Activated CD4-positive, alpha-beta memory T cell treated with anti-CD3 and anti-CD28 coated beads, Interleukin-2, amount 10 ng/mL, durations not matched to agents 7 days and 5 days (primary cell): ENCODE results near the gene FAM222B. TPM values are rescaled to one million over a fixed set of nuclear protein-coding genes. Genes with fewer than 3 reads are reported as not detected.
"Not testable (repeated sequence)": the region's sequence is repeated elsewhere in the genome, so short reads cannot be mapped to it uniquely, and the experiment has no call there.

Experiments used
- CTCF ChIA-PET: fragments of 350-600 bp; sonication (Branson Sonifier 250); formaldehyde crosslinking; loops from one replicate; lab custom pipeline; 2021; ENCODE audit warnings: antibody characterized with exemption, inconsistent platforms; lab: Charles Lee
- POLR2A ChIA-PET: fragments of 350-600 bp; sonication (Branson Sonifier 250); formaldehyde crosslinking; loops from one replicate; lab custom pipeline; 2021; ENCODE audit warnings: antibody characterized with exemption; lab: Charles Lee
- DNase-seq: peaks from one replicate; pipeline ENCODE4 v3.0.0-alpha.2; 2020
- H3K27ac Mint-ChIP-seq: one replicate; pipeline ENCODE4 v1.8.0; 2021; ENCODE audit warnings: mild to moderate bottlenecking, mixed read lengths
- H3K27me3 Mint-ChIP-seq: one replicate; pipeline ENCODE4 v1.8.0; 2021; ENCODE audit warnings: mixed read lengths
- H3K36me3 Mint-ChIP-seq: one replicate; pipeline ENCODE4 v1.8.0; 2021; ENCODE audit warnings: low read depth, mixed read lengths
- H3K4me1 Mint-ChIP-seq: one replicate; pipeline ENCODE4 v1.8.0; 2021; ENCODE audit warnings: mixed read lengths
- H3K4me3 Mint-ChIP-seq: one replicate; pipeline ENCODE4 v1.8.0; 2021; ENCODE audit warnings: mild to moderate bottlenecking, mixed read lengths
- H3K9me3 Mint-ChIP-seq: one replicate; pipeline ENCODE4 v1.8.0; 2021; ENCODE audit warnings: mixed read lengths
- total RNA-seq, 2 experiments: library from RNA; stranded (reverse); gene quantifications; one replicate each; pipeline ENCODE4 v1.2.3, GENCODE V29; 2021

The FAM222B gene
- total RNA-seq, 2 experiments from 2014 or later = 15.5 to 17.1 TPM

DNA sequence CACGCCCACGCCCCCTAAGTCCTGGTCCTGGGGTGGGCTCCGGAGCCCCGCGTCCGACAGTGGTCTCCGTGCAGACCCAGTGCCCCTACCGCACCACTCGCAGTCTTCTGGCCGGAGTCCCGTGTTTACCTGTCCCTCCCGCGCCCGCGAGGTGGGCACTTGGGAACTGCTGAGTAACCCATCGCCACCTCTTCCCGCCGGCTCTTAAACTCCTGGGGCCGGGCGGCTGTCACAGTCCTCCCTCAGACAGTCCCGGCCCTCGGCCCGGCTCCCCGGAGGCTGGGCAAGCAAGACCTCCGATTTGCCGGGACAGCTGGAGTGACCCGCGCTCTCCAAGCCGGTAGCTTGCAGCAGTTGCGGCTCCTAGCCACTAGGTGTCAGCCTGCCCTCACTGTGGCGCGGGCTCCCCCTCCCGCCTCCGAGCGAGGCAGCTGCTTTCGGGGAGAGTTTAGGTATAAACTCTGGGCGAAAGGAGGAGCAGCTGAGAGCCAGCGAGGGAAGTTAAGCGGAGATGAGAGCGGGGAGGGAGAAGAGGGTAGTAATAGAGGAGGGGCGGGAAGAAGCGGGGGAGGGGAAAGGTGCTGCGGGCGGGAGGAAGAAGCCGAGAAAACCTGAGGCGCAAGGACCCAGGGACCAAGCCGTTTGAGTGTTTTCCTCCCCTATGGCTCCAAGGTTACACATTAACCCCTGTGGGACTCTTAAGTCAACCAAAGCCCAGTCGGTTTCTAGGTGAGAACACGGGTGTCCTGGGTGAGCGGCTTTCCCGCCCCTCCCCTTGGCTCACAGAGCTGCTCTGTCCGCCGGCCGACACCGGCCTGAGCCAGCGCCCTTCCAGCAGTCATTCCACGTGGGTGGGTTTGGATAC is 115.7 kb downstream of the FAM222B start:
- Mint-ChIP-seq H3K4me1 (peaks cover 60% of the 10 kb centered on the region), H3K36me3 (peaks cover 40% of the 10 kb centered on the region), H3K9me3 (no peaks in the 10 kb centered on the region), H3K4me3 (peak overlapping the region; percentile 95), H3K27me3 (no peaks in the 10 kb centered on the region), H3K27ac (peak overlapping the region; percentile 98)
- DNase-seq = peak; percentile 93
- ChIA-PET POLR2A (interaction anchor here (0.6 to 15.7 kb wide), 25 partner anchors 7 to 567 kb away, joined by 3 to 426 read pairs (median 8); partner anchors contain the start of genes ALDOC, BLTP2, DHRS13 and FAM222B), CTCF (interaction anchor here (0.7 to 7.2 kb wide), 51 partner anchors 7 to 411 kb away, joined by 3 to 458 read pairs (median 5); partner anchors contain the start of genes BLTP2, DHRS13, FAM222B and FLOT2)

DNA sequence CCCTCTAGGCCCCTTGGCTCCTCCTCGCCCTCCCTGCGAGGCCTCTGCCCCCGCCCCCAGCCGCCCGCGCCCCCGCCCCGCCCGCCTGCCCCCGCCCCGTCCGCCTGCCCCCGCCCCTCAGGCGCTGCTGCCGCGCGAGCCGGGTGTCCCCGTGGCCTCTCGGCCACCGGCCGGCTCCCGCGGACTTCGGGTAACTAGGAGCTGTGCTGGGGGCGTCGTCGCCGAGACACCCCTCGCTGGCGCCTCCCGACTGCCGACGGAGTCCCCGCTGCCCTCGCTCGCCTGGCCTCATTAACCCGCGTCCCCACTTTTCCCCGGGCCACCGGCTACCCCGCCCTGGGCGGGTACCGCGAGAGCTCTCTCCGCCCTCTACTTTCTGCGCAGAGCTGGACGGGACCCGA is 116.4 kb downstream of the FAM222B start, which contains the start of gene TLCD1:
Gene TLCD1, minus strand, starts transcription at position 8 of the 401 bp plus-strand sequence. CDS start 136 bp downstream, outside the sequence.
- H3K36me3 Mint-ChIP-seq = peaks cover 47% of the 10 kb centered on the region
- peaks cover 65% of the 10 kb centered on the region for H3K4me1 Mint-ChIP-seq
- H3K27me3 Mint-ChIP-seq = no peaks in the 10 kb centered on the region
- H3K27ac Mint-ChIP-seq = peak within 1 kb of the TSS; percentile 98
- peak; percentile 82 for DNase-seq
- CTCF ChIA-PET = interaction anchor here (0.7 to 7.2 kb wide), 44 partner anchors 10 to 411 kb away, joined by 3 to 458 read pairs (median 6); partner anchors contain the start of genes BLTP2, DHRS13, FAM222B and FLOT2
- H3K4me3 Mint-ChIP-seq = peak within 1 kb of the TSS; percentile 95
- POLR2A ChIA-PET = interaction anchor here (0.6 to 15.7 kb wide), 18 partner anchors 10 to 568 kb away, joined by 3 to 426 read pairs (median 14); partner anchors contain the start of genes BLTP2, DHRS13, FAM222B and FLOT2
- H3K9me3 Mint-ChIP-seq = no peaks in the 10 kb centered on the region

DNA sequence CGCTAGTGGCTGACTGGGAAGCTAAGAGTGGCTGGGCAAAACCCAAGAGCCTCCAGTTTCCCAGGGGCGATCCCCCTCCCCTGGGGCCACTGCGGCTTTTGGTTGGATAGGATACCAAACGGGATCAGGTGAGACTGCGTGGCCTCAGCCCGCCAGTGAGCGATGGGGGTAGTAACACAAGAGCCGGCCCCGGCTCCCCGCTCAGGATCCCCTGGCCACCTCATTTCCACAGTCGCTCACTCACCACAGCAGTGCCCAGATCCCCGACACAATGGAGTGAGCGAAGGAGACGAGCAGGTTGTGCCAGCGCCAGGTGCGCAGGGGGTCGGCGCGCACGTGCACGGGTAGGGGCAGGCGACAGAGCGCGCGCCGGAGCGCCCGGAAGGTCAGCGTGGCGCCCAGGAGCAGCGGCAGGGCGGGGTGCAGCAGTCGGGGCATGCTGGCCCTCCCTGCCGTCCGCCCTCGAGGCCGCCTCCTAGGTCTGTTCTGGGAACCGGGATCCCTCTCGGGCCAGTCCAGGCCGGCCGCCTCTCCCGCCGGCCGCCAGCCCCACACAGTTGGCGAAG is 116.8 kb downstream of the FAM222B start:
- Mint-ChIP-seq H3K9me3 (no peaks in the 10 kb centered on the region), H3K27me3 (no peaks in the 10 kb centered on the region), H3K36me3 (peaks cover 52% of the 10 kb centered on the region), H3K27ac (peak overlapping the region; percentile 91), H3K4me3 (peak overlapping the region; percentile 95), H3K4me1 (peaks cover 69% of the 10 kb centered on the region)
- ChIA-PET POLR2A (interaction anchor here (1.0 to 15.7 kb wide), 17 partner anchors 10 to 226 kb away, joined by 3 to 426 read pairs (median 15); partner anchors contain the start of genes BLTP2, DHRS13, FLOT2 and PHF12), CTCF (interaction anchor here (0.6 to 7.2 kb wide), 31 partner anchors 9 to 392 kb away, joined by 3 to 458 read pairs (median 7); partner anchors contain the start of genes BLTP2, DHRS13, FAM222B and FLOT2)
- no peak for DNase-seq

DNA sequence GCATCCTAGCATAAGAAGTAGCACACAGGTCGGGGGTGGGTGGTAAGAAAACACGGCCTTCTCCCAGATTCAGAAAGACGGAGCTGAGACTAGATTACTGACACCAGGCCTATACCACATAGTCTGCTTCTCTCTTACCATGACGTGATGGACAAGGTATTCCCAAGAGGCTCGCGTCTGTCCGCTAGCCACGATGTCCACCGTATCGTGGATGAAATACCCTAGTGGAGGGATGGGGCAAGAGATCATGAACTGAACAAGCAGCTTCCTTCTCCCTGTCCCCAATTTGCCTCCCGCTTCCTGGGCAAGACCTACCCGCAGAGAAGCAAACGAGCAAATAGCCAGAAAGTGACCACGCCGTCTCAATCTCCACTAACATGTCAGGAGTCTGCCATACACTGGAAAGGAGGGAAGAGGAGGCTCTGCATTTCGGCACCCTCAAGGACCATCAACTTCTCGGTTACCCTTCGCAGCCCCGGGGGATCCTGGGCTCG is 117.4 kb downstream of the FAM222B start:
- H3K4me3 Mint-ChIP-seq = peak overlapping the region; percentile 90
- no peak for DNase-seq

DNA sequence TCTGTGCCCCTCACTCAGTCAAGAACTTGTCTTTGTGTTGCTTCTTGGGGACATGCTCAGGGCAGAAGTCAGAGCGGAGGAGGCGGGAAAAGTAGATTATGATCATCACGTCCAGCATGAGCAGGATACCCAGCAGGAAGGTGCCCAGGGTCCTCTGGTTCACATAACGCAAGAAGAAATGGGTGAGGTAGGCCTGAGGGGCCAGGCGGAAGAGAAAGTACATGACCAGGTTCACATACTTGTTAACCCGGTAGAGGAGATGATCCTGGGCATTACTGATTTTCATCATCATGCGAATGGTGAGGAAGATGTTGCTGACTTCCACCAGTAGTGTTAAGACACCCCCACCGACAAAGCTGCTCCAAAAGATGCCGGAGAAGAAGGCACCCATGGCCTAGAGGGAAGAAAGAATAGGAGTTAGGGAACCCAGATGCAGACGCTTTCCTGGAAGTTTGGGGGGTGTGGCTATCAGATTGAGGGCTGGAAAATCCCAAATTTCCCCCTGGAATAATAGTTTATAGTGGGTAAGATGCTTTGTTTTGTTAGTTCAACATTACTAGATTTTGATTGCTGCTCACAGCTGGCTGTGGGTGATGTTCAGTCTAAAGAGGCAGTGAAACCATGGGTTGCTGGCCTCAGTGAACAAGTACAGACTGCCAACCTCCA is 118.0 kb downstream of the FAM222B start:
- Mint-ChIP-seq H3K9me3 (no peaks in the 10 kb centered on the region), H3K4me1 (peaks cover 72% of the 10 kb centered on the region), H3K27ac (peak overlapping the region; percentile 91), H3K36me3 (peaks cover 59% of the 10 kb centered on the region), H3K4me3 (peak overlapping the region; percentile 90), H3K27me3 (no peaks in the 10 kb centered on the region)
- ChIA-PET POLR2A (interaction anchor here (1.2 to 15.7 kb wide), 8 partner anchors 14 to 227 kb away, joined by 3 to 426 read pairs (median 28); partner anchors contain the start of genes BLTP2, FLOT2, PHF12 and PROCA1), CTCF (interaction anchor here (0.9 to 7.2 kb wide), 3 partner anchors 13 to 81 kb away, joined by 3 to 458 read pairs (median 4); partner anchors contain the start of genes PROCA1 and TRAF4)
- no peak for DNase-seq

More for the DNA sequence above, 117.4 kb downstream of the FAM222B start:
- Mint-ChIP-seq H3K4me1 (peaks cover 73% of the 10 kb centered on the region), H3K27ac (peak overlapping the region; percentile 91), H3K36me3 (peaks cover 57% of the 10 kb centered on the region), H3K27me3 (no peaks in the 10 kb centered on the region), H3K9me3 (no peaks in the 10 kb centered on the region)
- ChIA-PET CTCF (interaction anchor here (0.6 to 7.2 kb wide), 6 partner anchors 9 to 131 kb away, joined by 3 to 458 read pairs (median 10); partner anchors contain the start of genes PROCA1 and TRAF4), POLR2A (interaction anchor here (1.2 to 15.7 kb wide), 9 partner anchors 15 to 226 kb away, joined by 3 to 426 read pairs (median 24); partner anchors contain the start of genes BLTP2, FLOT2, PHF12 and PROCA1)

DNA sequence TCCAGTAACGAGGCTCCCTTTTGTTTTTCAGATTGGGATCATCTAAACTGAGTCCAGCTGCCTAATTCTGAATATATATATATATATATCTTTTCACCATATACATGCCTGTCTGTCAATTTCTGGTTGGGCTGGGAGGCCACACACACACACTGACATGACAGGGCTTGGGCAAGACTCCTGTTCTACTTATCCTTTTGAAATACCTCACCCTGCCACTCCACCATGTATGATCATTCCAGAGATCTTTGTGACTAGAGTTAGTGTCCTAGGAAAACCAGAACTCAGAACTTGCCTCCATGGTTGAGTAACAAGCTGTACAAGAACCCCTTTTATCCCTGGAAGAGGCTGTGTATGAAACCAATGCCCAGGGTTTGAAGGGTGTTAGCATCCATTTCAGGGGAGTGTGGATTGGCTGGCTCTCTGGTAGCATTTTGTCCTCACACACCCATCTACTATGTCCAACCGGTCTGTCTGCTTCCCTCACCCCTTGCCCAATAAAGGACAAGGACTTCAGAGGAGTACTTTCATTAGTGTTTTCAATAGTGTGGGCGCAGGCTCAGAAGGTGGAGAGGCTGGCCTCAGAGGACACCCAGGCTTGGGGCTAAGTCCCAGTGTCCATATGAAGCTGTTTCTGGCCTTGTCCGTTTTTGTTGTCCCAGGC is 118.6 kb downstream of the FAM222B start:
- peak overlapping the region; percentile 90 for H3K4me3 Mint-ChIP-seq
- not testable (repeated sequence) for H3K27me3 Mint-ChIP-seq, DNase-seq, H3K9me3 Mint-ChIP-seq
- ChIA-PET POLR2A (interaction anchor here (1.7 to 15.7 kb wide), 4 partner anchors 13 to 174 kb away, joined by 8 to 426 read pairs (median 36); partner anchors contain the start of genes BLTP2, FLOT2, PROCA1 and TRAF4), CTCF (interaction anchor here (7.2 kb wide), 1 partner anchor 23 kb away, joined by 458 read pairs; the partner anchor contains the start of gene TRAF4)
- peaks cover 72% of the 10 kb centered on the region for H3K4me1 Mint-ChIP-seq
- H3K27ac Mint-ChIP-seq = peak overlapping the region; percentile 91
- H3K36me3 Mint-ChIP-seq = peaks cover 59% of the 10 kb centered on the region

DNA sequence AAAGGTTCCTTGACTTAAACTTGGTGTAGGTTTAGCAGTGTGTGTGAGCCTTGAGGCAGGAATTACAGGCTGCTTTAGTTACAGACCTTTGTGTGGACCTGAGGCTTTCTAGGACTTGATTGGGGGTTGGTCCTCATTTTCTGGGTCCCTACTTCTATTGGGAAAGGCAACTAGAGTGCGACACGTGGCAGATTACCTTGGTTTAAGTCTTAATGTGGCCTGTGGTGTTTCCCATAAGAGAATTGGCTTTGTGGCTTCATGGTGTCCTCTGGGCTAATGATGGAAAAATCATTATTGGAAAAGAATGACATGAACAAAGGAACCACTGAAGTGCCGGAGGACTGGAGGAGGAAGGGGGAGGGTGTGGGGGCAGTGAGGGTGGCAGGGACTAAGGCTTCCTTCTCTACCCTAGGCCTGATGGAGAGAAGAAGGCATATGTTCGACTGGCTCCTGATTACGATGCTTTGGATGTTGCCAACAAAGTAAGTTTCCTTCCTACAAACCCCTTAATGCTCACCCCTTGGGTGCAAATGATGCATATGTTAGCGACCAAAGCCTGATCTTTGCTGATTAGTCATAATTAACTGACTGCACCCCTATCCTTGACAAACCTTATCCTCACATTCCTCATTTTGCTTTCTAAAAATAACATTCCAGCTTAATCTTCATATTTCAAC is 119.3 kb downstream of the FAM222B start:
- DNase-seq = no peak
- peaks cover 3% of the 10 kb centered on the region for H3K27me3 Mint-ChIP-seq
- H3K36me3 Mint-ChIP-seq = peaks cover 59% of the 10 kb centered on the region
- CTCF ChIA-PET = interaction anchor here (0.7 to 7.2 kb wide), 2 partner anchors 23 to 80 kb away, joined by 4 to 458 read pairs; partner anchors contain the start of gene TRAF4
- peak overlapping the region; percentile 37 for H3K27ac Mint-ChIP-seq
- H3K4me3 Mint-ChIP-seq = peak overlapping the region; percentile 33
- POLR2A ChIA-PET = interaction anchor here (4.5 to 15.7 kb wide), 3 partner anchors 23 to 227 kb away, joined by 32 to 426 read pairs (median 61); partner anchors contain the start of genes BLTP2, PHF12 and TRAF4
- H3K9me3 Mint-ChIP-seq = no peaks in the 10 kb centered on the region
- H3K4me1 Mint-ChIP-seq = peaks cover 75% of the 10 kb centered on the region

DNA sequence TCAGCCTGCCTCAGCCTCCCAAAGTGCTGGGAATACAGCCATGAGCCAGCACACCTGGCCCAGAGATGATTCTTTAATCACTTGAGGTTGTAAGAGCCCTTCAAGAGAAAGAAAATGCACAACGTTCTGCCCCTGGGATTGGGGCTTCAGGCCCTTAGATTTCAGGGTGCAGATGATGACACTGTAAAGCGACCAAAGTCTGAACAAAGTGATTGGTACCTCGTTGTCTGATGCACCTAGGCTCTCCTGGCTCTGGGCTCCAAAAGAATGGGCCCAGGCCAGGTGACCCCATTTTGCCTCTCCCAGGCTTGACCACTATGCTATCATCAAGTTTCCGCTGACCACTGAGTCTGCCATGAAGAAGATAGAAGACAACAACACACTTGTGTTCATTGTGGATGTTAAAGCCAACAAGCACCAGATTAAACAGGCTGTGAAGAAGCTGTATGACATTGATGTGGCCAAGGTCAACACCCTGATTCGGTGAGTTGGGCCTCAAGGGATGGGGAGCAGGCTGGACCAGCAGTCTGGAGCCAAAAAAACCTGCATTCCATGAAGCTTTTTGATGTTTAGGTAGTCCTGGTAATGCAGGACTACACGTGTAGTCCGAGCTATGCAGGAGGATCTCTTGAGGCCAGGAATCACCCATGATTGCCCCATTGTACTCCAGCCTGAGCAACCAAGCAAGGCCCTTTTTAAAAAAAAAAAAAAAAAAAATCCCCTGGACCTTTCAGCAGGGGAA is 120.0 kb downstream of the FAM222B start:
- H3K36me3 Mint-ChIP-seq = peaks cover 59% of the 10 kb centered on the region

DNA sequence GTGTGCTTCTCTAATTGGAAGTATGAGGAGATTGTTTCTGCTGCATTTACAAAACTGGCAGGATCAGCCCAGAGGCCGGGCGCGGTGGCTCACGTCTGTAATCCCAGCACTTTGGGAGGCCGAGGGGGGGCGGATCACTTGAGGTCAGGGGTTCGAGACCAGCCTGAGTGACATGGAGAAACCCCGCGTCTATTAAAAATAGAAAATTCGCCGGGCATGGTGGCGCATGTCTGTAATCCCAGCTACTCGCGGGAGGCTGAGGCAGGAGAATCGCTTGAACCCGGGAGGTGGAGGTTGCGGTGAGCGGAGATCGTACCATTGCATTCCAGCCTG is 121.6 kb downstream of the FAM222B start:
- POLR2A ChIA-PET = interaction anchor here (0.9 to 15.7 kb wide), 13 partner anchors 8 to 230 kb away, joined by 3 to 426 read pairs (median 14); partner anchors contain the start of genes BLTP2, FAM222B, FLOT2 and NEK8
- Mint-ChIP-seq H3K4me3 (peak overlapping the region; percentile 97), H3K36me3 (peaks cover 59% of the 10 kb centered on the region), H3K27me3 (peaks cover 12% of the 10 kb centered on the region), H3K4me1 (peaks cover 66% of the 10 kb centered on the region), H3K27ac (peak overlapping the region; percentile 97)
- DNase-seq, H3K9me3 Mint-ChIP-seq: not testable (repeated sequence)
- CTCF ChIA-PET = interaction anchor here (1.5 to 2.4 kb wide), 5 partner anchors 7 to 231 kb away, joined by 3 to 20 read pairs (median 16); partner anchors contain the start of genes NEK8, PHF12 and PROCA1

More for the DNA sequence above, 120.0 kb downstream of the FAM222B start:
- POLR2A ChIA-PET = interaction anchor here (3.9 to 15.7 kb wide), 3 partner anchors 12 to 228 kb away, joined by 61 to 426 read pairs (median 86); partner anchors contain the start of genes PHF12, PROCA1 and TRAF4
- CTCF ChIA-PET = interaction anchor here (0.7 to 7.2 kb wide), 7 partner anchors 11 to 772 kb away, joined by 3 to 458 read pairs (median 4); partner anchors contain the start of genes PROCA1 and TRAF4
- H3K27ac Mint-ChIP-seq = peak overlapping the region; percentile 97
- DNase-seq = no peak
- H3K9me3 Mint-ChIP-seq = no peaks in the 10 kb centered on the region
- peaks cover 8% of the 10 kb centered on the region for H3K27me3 Mint-ChIP-seq
- H3K4me1 Mint-ChIP-seq = peaks cover 74% of the 10 kb centered on the region
- peak overlapping the region; percentile 97 for H3K4me3 Mint-ChIP-seq
